ENCODE results near the gene TRIP6. TPM values are rescaled to one million over a fixed set of nuclear protein-coding genes. Genes with fewer than 3 reads are reported as not detected.
"Not testable (repeated sequence)": the region's sequence is repeated elsewhere in the genome, so short reads cannot be mapped to it uniquely, and the experiment has no call there.

Gene TRIP6
- total RNA-seq, 2 experiments from 2014 or later, result 25.8 to 25.9 TPM

- DNase-seq; H3K27me3 Mint-ChIP-seq; H3K4me1 Mint-ChIP-seq (ENCODE audit: low read depth); H3K36me3 Mint-ChIP-seq; H3K27ac Mint-ChIP-seq; H3K9me3 Mint-ChIP-seq; POLR2A ChIA-PET; intact Hi-C loops (cut with micrococcal nuclease); H3K4me3 Mint-ChIP-seq: not testable (repeated sequence)
- CTCF ChIA-PET, result interaction anchor here (0.9 to 1.0 kb wide), 2 partner anchors 16 to 19 kb away, joined by 3 read pairs; no protein-coding TSS in a partner anchor
These were observed 43.3 kb downstream of the TRIP6 start for GRCh38 chr7:100910443-100910842.

DNA sequence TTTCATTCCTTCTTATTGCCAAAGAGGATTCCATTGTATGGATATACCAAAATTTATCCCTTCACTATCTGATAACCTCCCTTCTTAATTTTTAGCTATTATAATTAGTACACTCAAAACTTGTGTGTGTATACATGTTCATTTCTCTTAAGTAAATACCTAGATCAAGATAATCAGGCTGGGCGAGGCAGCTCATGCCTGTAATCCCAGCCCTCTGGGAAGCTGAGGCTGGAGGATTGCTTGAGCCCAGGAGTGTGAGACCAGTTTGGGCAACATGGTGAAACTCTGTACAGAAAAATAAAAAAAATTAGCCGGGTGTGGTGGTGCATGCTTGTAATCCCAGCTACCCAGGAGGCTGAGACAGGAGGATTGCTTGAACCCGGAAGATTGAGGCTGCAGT is 44.3 kb downstream of the TRIP6 start:
- Mint-ChIP-seq H3K27me3 (peaks cover 1% of the 10 kb centered on the region), H3K36me3 (no peaks in the 10 kb centered on the region), H3K4me1 (ENCODE audit: low read depth) (peaks cover 4% of the 10 kb centered on the region), H3K9me3 (no peaks in the 10 kb centered on the region), H3K4me3 (no peak overlapping the region), H3K27ac (no peak overlapping the region)
- ChIA-PET POLR2A (no interaction called here), CTCF (no interaction called here)
- no peak for DNase-seq
- intact Hi-C loops (cut with micrococcal nuclease), result no loop called here

DNA sequence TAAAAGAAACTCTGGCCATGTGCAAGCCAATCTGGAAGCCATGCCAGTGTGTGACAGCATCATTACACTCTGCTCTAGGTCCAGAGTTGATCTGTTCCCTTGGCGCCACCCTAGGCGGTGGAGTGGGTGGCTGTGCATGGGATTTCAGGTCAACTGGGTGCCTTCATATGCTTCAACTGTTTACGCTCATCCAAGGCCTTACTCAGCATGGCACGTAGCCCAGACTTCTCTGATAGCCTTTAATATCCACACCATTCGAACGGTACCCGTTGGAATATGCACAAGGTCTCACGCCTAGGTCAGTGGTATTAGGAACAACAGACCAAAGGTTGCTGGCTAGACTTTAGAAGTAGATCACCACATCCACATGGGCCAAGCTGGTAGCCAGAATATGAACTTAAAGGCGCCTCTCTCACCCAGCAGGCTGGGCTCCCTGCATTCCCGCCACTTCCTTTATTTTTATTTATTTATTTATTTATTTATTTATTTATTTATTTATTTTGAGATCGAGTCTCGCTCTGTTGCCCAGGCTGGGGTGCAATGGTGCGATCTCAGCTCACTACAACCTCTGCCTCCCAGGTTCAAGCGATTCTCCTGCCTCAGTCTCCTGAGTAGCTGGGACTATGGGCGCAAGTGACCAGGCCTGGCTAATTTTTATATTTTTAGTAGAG is 47.2 kb downstream of the TRIP6 start:
- Mint-ChIP-seq H3K4me1 (ENCODE audit: low read depth) (peaks cover 4% of the 10 kb centered on the region), H3K27me3 (peaks cover 3% of the 10 kb centered on the region), H3K4me3 (no peak overlapping the region), H3K9me3 (no peaks in the 10 kb centered on the region), H3K27ac (no peak overlapping the region), H3K36me3 (no peaks in the 10 kb centered on the region)
- POLR2A ChIA-PET, result no interaction called here
- intact Hi-C loops (cut with micrococcal nuclease), result no loop called here
- no peak for DNase-seq
- CTCF ChIA-PET, result no interaction called here

DNA sequence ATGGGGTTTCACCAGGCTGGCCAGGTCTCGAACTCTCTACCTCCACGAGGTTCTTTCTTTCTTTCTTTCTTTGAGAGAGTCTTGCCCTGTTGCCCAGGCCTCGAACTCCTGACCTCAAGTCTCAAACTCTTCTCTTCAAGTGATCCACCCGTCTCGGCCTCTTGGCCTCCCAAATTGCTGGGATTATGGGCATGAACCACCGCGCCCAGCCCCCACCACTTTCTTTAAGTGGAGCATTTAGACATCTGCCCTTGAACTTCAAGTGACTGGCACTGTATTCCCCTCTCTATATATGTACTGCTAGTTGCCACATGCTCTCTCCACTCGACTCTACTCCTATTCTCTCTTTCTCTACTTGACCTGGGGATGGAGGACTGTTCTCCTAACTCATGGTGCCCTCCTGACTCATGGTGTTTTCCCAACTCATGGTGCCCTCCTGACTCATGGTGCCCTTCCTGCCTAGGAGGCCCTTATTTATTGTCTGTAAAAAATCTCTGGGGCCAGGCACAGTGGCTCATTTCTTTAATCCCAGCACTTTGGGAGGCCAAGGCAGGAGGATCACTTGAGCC is 47.8 kb downstream of the TRIP6 start:
- no peaks in the 10 kb centered on the region for H3K36me3 Mint-ChIP-seq
- H3K27me3 Mint-ChIP-seq, result peaks cover 3% of the 10 kb centered on the region
- H3K4me1 Mint-ChIP-seq (ENCODE audit: low read depth), result peaks cover 4% of the 10 kb centered on the region
- ChIA-PET POLR2A (no interaction called here), CTCF (no interaction called here)
- H3K4me3 Mint-ChIP-seq, result no peak overlapping the region
- no peaks in the 10 kb centered on the region for H3K9me3 Mint-ChIP-seq
- DNase-seq, result peak; percentile 27
- no peak overlapping the region for H3K27ac Mint-ChIP-seq
- intact Hi-C loops (cut with micrococcal nuclease), result no loop called here

- POLR2A ChIA-PET; DNase-seq; H3K27me3 Mint-ChIP-seq; H3K4me3 Mint-ChIP-seq; H3K4me1 Mint-ChIP-seq (ENCODE audit: low read depth); CTCF ChIA-PET; H3K27ac Mint-ChIP-seq; intact Hi-C loops (cut with micrococcal nuclease); H3K9me3 Mint-ChIP-seq; H3K36me3 Mint-ChIP-seq: not testable (repeated sequence)
These were observed 52.1 kb downstream of the TRIP6 start for GRCh38 chr7:100919335-100919734.

- H3K4me3 Mint-ChIP-seq; H3K36me3 Mint-ChIP-seq; CTCF ChIA-PET; H3K4me1 Mint-ChIP-seq (ENCODE audit: low read depth); H3K27me3 Mint-ChIP-seq; intact Hi-C loops (cut with micrococcal nuclease); POLR2A ChIA-PET; H3K9me3 Mint-ChIP-seq; DNase-seq; H3K27ac Mint-ChIP-seq: not testable (repeated sequence)
These were observed 52.7 kb downstream of the TRIP6 start for GRCh38 chr7:100919779-100920437.

DNA sequence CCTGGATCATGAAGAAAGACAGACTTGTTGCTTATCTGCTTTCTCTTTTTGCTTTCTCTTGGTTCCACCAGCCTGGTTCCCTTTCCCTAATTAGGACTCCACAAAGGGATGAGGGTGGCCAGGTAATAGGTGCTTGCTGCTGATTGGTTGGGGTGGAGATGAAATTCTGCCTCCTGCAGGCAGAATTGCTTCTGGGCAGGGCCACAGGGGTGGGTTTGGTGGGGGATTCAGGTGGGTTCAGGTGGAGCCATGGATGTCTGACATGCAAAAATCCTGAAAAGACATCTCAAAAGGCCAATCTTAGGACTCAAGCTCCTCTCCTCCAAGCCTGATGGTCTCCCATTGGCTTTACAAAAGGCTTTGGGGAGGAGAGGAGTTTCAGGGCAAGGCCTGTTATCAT is 53.9 kb downstream of the TRIP6 start:
- CTCF ChIA-PET, result no interaction called here
- DNase-seq, result no peak
- Mint-ChIP-seq H3K9me3 (no peaks in the 10 kb centered on the region), H3K4me3 (no peak overlapping the region), H3K27me3 (peaks cover 9% of the 10 kb centered on the region), H3K36me3 (no peaks in the 10 kb centered on the region), H3K4me1 (ENCODE audit: low read depth) (no peaks in the 10 kb centered on the region), H3K27ac (no peak overlapping the region)
- POLR2A ChIA-PET, result no interaction called here
- intact Hi-C loops (cut with micrococcal nuclease), result no loop called here

Small RNA genes within 50 kb of the gene (microRNA-seq; reads per million reads assigned to microRNA genes)
- gene MIR6875 (ENCODE audit: borderline microRNAs expressed, borderline number of aligned reads, borderline replicate concordance), result not detected

Other genes with a start within 250 kb of the TRIP6 start
- 1 to 10 TPM; 8.7 to 9.9 TPM for gene TFR2, start 225.8 kb upstream of the TRIP6 start, total RNA-seq
- gene ACTL6B, start 210.9 kb upstream of the TRIP6 start, total RNA-seq, result not detected
- gene GNB2, start 193.6 kb upstream of the TRIP6 start, total RNA-seq, result 100 to 1,000 TPM; 228 to 231 TPM
- gene GIGYF1, start 173.1 kb upstream of the TRIP6 start, total RNA-seq, result 10 to 100 TPM; 40.2 to 40.5 TPM
- 10 to 100 TPM; 38.7 to 42.2 TPM for gene POP7, start 161.3 kb upstream of the TRIP6 start, total RNA-seq
- not detected for gene EPO, start 146.9 kb upstream of the TRIP6 start, total RNA-seq
- not detected for gene ZAN, start 133.8 kb upstream of the TRIP6 start, total RNA-seq
- 1 to 10 TPM; 2.8 to 3.6 TPM for gene EPHB4, start 39.9 kb upstream of the TRIP6 start, total RNA-seq
- 10 to 100 TPM; 17.8 to 18.5 TPM for gene SLC12A9, start 14.7 kb upstream of the TRIP6 start, total RNA-seq
- 100 to 1,000 TPM; 209 to 223 TPM for gene SRRT, start 7.7 kb downstream of the TRIP6 start, total RNA-seq
- 1 to 10 TPM; 1.5 to 2.0 TPM for gene UFSP1, start 22.3 kb downstream of the TRIP6 start, total RNA-seq
- gene ACHE, start 28.5 kb downstream of the TRIP6 start, total RNA-seq, result not detected
- under 1 TPM in 1 of 2 experiments, not detected in 1; 0.29 TPM for gene MUC3A, start 82.1 kb downstream of the TRIP6 start, total RNA-seq
- 1 to 10 TPM in 1 of 2 experiments, under 1 TPM in 1; 0.48 to 1.0 TPM for gene MUC12, start 102.2 kb downstream of the TRIP6 start, total RNA-seq
- gene MUC17, start 152.7 kb downstream of the TRIP6 start, total RNA-seq, result not detected
- 10 to 100 TPM; 42.3 to 44.5 TPM for gene TRIM56, start 218.1 kb downstream of the TRIP6 start, total RNA-seq